ENCODE results near the gene ACTG1. TPM values are rescaled to one million over a fixed set of nuclear protein-coding genes. Genes with fewer than 3 reads are reported as not detected.

Gene ACTG1
- total RNA-seq, 1 experiment from 2014 or later, result 3,455 TPM

GRCh38 chr17:81484195-81484979 lies 28.2 kb downstream of the ACTG1 start (continued):
- TF ChIP-seq ZNF281 (CRISPR knock-in tag; IDR thresholded peaks at IDR 0.05) (0 out of 2 replicates have a peak, but pooled peaks have one; percentile 60), E2F1 (CRISPR knock-in tag; IDR thresholded peaks at IDR 0.05) (no peak), RELA (CRISPR knock-in tag; IDR thresholded peaks at IDR 0.05; ENCODE audit: borderline replicate concordance) (peak; percentile 8), HMGA2 (CRISPR knock-in tag; IDR thresholded peaks at IDR 0.05) (no peak), CBFB (CRISPR knock-in tag; IDR thresholded peaks at IDR 0.05; ENCODE audit: low read depth) (no peak), SOX15 (CRISPR knock-in tag; IDR thresholded peaks at IDR 0.05) (no peak), PRDM15 (CRISPR knock-in tag; IDR thresholded peaks at IDR 0.05) (no peak), ZNF423 (CRISPR knock-in tag; IDR thresholded peaks at IDR 0.05) (0 out of 2 replicates have a peak, but pooled peaks have one; percentile 9), ZNF416 (CRISPR knock-in tag; IDR thresholded peaks at IDR 0.05) (peak; percentile 50; the same call in 1 of the 2 replicates), CTCF (IDR thresholded peaks at IDR 0.05) (peak; percentile 96), ATF3 (CRISPR knock-in tag; conservative IDR thresholded peaks at IDR 0.05) (no peak), GRHL2 (CRISPR knock-in tag; IDR thresholded peaks at IDR 0.05; ENCODE audit: insufficient replicate concordance, severe bottlenecking) (no peak), PREB (CRISPR knock-in tag; IDR thresholded peaks at IDR 0.05; ENCODE audit: borderline replicate concordance) (no peak), E2F5 (CRISPR knock-in tag; IDR thresholded peaks at IDR 0.05) (peak; percentile 94), OVOL2 (CRISPR knock-in tag; IDR thresholded peaks at IDR 0.05; ENCODE audit: borderline replicate concordance) (no peak), ATF1 (CRISPR knock-in tag; IDR thresholded peaks at IDR 0.05) (no peak), MXD4 (CRISPR knock-in tag; IDR thresholded peaks at IDR 0.05; ENCODE audit: borderline replicate concordance) (no peak), NFYB (CRISPR knock-in tag; conservative IDR thresholded peaks at IDR 0.05; ENCODE audit: low read depth) (no peak), ZNF121 (CRISPR knock-in tag; IDR thresholded peaks at IDR 0.05) (no peak), ZBTB43 (CRISPR knock-in tag; IDR thresholded peaks at IDR 0.05) (no peak), ZMAT4 (CRISPR knock-in tag; IDR thresholded peaks at IDR 0.05) (no peak), TCF7 (CRISPR knock-in tag; IDR thresholded peaks at IDR 0.05; ENCODE audit: low read depth) (no peak), USF2 (CRISPR knock-in tag; IDR thresholded peaks at IDR 0.05) (peak; percentile 9; the same call in 1 of the 2 replicates), NR3C1 (CRISPR knock-in tag; conservative IDR thresholded peaks at IDR 0.05; ENCODE audit: low read depth) (no peak)

Data from WTC11 (cell line).